NCI-H146 (cell line): ENCODE measurements around the gene FYCO1.
"Not testable (repeated sequence)": the region's sequence is repeated elsewhere in the genome, so short reads cannot be mapped to it uniquely, and the experiment has no call there.

ENCODE experiments used
- DNase-seq: peaks from one replicate; lab custom pipeline; 2025; lab: John Stamatoyannopoulos, UW

The FYCO1 gene

GRCh38 chr3:45995236-45996192, at the start of gene FYCO1:
TSS of gene FYCO1 (minus strand) at chr3:45995824. CDS start at chr3:45984910, 10,914 bp downstream.
- DNase-seq = peak; percentile 85

DNA sequence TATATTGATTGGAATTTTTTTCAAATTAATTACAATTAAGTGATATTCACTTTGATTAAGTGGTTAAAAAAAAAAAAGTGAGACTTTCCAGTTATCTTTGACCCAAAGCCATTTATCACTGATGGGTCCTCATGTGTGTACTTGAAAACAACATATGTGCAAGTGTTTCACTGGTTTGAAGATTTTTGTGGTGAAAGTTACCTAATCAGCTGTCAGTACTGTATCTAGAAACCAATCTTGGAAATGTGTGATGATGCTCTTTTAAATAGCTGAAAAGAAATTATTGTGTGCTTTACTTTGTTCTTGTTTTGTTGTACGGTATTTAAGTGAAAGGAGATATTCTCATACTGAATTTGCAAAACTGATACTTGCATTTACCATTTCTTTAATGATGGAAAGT, 43.3 kb upstream of the FYCO1 start:
- DNase-seq = no peak

- not testable (repeated sequence) for DNase-seq
Observed at GRCh38 chr3:46038071-46038470, 42.4 kb upstream of the FYCO1 start.

DNA sequence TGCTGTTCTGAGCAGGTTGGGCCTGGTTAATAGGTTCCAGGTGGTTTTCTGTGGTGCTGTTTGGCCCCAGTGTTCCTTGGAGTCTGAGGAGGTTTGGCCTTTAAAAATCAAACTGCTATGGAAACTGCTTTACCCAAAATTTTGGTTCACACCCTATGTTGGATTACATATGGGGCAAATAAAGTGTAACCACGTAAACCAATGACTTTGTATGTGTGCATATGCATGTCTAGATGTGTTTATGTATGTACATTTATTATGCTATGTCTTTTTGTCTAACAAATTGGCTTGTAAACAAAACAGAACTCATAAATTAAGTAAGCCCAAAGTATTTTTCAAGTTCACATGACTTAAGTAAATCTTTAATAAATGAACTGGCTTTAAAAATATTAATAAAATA, 40.6 kb upstream of the FYCO1 start:
- no peak for DNase-seq

DNA sequence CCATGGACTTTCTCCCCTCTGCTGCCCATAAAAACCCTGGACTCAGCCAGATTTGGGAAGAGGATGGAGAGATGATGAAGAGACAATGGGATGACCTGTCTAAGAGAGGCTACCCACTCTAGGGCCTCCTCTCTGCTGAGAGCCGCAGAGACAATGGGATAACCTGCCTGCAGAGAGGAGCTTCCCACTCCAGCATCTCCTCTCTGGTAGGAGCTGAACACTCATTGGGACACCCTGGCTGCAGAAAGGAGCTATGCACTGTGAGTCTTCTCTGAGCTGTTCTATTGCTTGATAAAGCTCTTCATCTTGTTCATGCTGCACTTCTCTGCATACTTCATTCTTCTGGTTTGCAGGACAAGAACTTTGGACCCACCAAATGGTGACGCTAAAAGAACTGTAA, 36.1 kb upstream of the FYCO1 start:
- DNase-seq = no peak

DNA sequence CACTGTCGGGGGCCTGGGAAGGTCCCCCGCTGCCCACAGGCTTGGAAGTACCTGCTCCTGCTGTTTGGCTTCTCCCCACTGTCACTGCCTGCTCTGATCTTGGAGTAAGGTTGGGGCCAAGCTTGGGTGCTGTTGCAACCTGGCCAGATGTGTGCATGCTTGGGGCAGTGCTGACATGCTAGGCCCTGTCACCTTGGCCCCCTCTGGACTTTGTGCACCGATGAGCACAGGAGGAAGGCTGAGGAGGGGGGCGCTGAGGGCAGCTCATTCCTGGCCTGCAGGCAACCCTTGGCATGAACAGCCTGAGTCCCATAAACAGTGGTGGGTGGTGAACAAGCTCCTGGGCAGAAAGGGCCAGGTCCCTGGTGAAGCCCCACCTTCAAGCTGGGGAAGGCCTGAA, 35.6 kb upstream of the FYCO1 start:
- no peak for DNase-seq

GRCh38 chr3:46030626-46031025, 35.0 kb upstream of the FYCO1 start:
- DNase-seq = no peak

- DNase-seq = no peak
Observed at GRCh38 chr3:46029953-46030543, 34.4 kb upstream of the FYCO1 start.

DNA sequence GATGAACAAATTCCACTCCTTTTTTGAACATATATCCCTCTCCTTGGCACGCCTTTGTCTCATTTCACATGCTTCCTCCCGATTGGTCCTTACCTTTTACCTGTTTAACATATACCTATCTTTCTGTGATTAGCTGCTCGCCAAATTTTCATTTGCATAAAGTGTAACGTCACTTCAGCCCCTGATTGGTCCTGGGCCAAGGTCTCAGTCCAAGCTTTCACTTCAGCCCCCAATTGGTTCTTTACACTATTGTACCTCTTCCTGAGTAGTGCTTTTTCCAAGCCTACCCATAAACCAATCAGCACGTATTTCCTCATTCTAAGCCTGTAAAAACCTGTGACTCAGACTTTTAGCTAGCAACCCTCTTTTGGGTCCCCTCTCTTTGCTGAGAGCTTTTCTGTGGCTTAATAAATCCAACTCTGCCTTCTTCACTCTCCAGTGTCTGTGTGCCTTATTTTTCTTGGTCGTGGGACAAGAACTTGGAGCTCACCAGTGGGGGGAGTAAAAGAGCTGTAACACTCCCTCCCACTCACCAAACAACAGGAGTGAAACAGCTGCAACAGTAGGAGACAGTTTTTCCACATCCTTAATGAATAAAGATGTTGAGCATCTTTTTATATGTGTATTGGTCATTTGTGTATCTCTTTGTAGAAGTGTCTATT, 32.2 kb upstream of the FYCO1 start:
- no peak for DNase-seq

GRCh38 chr3:46027021-46027705, 31.5 kb upstream of the FYCO1 start, which contains the start of gene XCR1:
TSS of gene XCR1 (minus strand) at chr3:46027483. CDS start at chr3:46021947, 5,536 bp downstream.
- no peak for DNase-seq

GRCh38 chr3:46025139-46025538, 29.5 kb upstream of the FYCO1 start:
- DNase-seq = no peak

DNA sequence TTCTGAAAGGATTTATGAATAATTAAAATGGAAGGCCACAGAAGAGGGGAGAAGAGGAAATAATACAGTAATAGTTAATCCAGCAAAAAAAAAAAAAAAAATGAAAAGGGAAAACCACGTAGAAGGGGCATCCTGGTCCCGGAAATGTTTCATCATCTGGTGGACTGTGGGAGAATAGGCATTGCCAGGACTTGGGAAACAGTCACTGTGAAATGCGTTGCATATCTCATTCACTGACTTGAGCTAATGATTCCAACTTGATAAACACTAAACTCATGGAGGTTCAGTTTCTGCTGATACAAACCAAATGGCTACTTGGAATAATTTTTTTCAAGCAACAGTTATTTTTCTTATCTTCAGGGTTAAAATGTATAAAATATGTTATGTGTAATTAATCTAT, 28.5 kb upstream of the FYCO1 start:
- DNase-seq = no peak

- no peak for DNase-seq
Observed at GRCh38 chr3:46022909-46023785, 27.5 kb upstream of the FYCO1 start.

GRCh38 chr3:46021516-46021915, 25.9 kb upstream of the FYCO1 start:
- no peak for DNase-seq

- DNase-seq = no peak
Observed at GRCh38 chr3:46020766-46021510, 25.3 kb upstream of the FYCO1 start.

DNA sequence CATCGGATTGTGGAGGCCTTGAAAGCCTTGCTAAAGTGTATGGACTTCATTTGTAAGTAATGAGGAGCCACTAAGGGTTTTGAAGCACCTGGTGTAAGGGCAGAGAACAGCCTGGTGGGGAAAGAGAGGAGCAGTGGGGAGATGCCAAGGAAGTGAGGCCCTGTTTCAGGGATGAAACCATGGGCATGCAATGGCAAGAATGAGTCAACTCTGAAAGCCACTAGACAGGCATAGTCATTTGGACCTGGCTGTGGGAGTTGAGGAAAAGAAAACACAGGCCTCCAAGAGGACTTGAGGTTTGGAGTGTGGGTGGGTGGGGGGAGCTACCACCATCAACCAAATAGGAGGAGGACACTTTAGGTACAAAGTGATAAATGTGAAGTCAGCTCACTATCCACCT, 24.1 kb upstream of the FYCO1 start:
- no peak for DNase-seq

DNA sequence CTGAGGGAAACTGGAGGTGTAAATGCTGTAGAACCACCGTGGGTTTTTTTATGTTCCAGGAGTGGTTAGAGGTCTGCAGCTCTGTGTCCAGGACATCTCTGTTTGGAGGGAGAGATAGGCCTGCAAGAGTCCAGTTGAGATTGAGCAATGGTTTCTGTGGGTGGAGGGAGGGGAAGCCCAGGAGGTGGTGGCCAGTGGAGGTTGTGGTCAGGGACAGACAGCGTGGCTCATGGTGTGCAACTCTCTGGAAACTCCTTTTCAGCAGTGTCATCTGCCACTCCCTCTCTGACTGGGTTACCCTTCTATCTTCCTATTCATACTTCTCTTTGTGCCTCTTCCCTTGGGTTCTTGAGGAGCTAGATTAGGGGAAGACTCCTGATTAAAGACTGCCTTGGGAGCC, 22.1 kb upstream of the FYCO1 start:
- no peak for DNase-seq

GRCh38 chr3:46013316-46014094, 17.9 kb upstream of the FYCO1 start:
- DNase-seq = no peak

DNA sequence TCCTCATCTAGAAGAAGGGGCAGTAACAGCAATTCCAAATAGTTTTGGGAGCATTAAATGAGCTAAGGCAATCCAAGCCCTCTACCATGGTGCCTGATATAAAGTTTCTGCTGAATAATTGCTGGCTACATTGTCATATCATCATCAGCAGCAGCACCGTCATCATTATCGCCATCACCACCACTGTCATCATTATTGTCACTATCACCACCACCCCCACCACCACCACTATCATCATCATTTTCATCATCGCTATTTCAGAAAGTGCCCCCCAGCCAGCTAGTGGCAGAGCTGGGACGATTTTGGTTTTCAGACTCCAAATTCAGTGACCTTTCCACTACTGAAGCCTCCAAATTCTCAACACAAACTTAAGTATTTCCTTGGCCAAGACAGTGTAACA, 16.6 kb upstream of the FYCO1 start:
- DNase-seq = no peak
